ENCODE data around the gene ABCA7. TPM values are rescaled to one million over a fixed set of nuclear protein-coding genes. Genes with fewer than 3 reads are reported as not detected.

Gene ABCA7
- total and polyA plus RNA-seq, 2 of the 8 experiments (the other 6 are each of a cell fraction or from before 2014, with no cell fraction given) = 10.4 to 25.6 TPM

DNA sequence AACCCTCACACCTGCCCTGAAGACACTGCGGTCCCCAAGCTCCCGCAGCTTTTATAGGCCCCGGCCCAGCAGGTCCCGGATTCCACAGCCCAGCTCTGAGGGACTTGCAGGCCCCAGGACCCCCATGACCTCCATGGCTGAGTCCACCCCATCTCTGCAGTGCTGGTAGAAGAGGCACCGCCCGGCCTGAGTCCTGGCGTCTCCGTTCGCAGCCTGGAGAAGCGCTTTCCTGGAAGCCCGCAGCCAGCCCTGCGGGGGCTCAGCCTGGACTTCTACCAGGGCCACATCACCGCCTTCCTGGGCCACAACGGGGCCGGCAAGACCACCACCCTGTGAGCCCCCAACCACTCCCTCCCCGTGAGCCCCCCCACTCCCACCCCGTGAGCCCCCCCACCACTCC lies 9.2 kb downstream of the ABCA7 start (continued):
- TF ChIP-seq, protein P1, sequence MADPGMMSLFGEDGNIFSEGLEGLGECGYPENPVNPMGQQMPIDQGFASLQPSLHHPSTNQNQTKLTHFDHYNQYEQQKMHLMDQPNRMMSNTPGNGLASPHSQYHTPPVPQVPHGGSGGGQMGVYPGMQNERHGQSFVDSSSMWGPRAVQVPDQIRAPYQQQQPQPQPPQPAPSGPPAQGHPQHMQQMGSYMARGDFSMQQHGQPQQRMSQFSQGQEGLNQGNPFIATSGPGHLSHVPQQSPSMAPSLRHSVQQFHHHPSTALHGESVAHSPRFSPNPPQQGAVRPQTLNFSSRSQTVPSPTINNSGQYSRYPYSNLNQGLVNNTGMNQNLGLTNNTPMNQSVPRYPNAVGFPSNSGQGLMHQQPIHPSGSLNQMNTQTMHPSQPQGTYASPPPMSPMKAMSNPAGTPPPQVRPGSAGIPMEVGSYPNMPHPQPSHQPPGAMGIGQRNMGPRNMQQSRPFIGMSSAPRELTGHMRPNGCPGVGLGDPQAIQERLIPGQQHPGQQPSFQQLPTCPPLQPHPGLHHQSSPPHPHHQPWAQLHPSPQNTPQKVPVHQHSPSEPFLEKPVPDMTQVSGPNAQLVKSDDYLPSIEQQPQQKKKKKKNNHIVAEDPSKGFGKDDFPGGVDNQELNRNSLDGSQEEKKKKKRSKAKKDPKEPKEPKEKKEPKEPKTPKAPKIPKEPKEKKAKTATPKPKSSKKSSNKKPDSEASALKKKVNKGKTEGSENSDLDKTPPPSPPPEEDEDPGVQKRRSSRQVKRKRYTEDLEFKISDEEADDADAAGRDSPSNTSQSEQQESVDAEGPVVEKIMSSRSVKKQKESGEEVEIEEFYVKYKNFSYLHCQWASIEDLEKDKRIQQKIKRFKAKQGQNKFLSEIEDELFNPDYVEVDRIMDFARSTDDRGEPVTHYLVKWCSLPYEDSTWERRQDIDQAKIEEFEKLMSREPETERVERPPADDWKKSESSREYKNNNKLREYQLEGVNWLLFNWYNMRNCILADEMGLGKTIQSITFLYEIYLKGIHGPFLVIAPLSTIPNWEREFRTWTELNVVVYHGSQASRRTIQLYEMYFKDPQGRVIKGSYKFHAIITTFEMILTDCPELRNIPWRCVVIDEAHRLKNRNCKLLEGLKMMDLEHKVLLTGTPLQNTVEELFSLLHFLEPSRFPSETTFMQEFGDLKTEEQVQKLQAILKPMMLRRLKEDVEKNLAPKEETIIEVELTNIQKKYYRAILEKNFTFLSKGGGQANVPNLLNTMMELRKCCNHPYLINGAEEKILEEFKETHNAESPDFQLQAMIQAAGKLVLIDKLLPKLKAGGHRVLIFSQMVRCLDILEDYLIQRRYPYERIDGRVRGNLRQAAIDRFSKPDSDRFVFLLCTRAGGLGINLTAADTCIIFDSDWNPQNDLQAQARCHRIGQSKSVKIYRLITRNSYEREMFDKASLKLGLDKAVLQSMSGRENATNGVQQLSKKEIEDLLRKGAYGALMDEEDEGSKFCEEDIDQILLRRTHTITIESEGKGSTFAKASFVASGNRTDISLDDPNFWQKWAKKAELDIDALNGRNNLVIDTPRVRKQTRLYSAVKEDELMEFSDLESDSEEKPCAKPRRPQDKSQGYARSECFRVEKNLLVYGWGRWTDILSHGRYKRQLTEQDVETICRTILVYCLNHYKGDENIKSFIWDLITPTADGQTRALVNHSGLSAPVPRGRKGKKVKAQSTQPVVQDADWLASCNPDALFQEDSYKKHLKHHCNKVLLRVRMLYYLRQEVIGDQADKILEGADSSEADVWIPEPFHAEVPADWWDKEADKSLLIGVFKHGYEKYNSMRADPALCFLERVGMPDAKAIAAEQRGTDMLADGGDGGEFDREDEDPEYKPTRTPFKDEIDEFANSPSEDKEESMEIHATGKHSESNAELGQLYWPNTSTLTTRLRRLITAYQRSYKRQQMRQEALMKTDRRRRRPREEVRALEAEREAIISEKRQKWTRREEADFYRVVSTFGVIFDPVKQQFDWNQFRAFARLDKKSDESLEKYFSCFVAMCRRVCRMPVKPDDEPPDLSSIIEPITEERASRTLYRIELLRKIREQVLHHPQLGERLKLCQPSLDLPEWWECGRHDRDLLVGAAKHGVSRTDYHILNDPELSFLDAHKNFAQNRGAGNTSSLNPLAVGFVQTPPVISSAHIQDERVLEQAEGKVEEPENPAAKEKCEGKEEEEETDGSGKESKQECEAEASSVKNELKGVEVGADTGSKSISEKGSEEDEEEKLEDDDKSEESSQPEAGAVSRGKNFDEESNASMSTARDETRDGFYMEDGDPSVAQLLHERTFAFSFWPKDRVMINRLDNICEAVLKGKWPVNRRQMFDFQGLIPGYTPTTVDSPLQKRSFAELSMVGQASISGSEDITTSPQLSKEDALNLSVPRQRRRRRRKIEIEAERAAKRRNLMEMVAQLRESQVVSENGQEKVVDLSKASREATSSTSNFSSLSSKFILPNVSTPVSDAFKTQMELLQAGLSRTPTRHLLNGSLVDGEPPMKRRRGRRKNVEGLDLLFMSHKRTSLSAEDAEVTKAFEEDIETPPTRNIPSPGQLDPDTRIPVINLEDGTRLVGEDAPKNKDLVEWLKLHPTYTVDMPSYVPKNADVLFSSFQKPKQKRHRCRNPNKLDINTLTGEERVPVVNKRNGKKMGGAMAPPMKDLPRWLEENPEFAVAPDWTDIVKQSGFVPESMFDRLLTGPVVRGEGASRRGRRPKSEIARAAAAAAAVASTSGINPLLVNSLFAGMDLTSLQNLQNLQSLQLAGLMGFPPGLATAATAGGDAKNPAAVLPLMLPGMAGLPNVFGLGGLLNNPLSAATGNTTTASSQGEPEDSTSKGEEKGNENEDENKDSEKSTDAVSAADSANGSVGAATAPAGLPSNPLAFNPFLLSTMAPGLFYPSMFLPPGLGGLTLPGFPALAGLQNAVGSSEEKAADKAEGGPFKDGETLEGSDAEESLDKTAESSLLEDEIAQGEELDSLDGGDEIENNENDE (IDR thresholded peaks at IDR 0.05; ENCODE audit: insufficient replicate concordance, low read length) = no peak
- TF ChIP-seq, protein P2, sequence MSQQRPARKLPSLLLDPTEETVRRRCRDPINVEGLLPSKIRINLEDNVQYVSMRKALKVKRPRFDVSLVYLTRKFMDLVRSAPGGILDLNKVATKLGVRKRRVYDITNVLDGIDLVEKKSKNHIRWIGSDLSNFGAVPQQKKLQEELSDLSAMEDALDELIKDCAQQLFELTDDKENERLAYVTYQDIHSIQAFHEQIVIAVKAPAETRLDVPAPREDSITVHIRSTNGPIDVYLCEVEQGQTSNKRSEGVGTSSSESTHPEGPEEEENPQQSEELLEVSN (IDR thresholded peaks at IDR 0.05) = no peak
